SK-N-SH (cell line): ENCODE measurements around the gene LLGL2. TPM values are rescaled to one million over a fixed set of nuclear protein-coding genes. Genes with fewer than 3 reads are reported as not detected.

Experiments
- CTCF ChIA-PET: fragments of 300-600, 350-600 bp; formaldehyde crosslinking; extraction: SDS; loops from one replicate; lab custom pipeline; 2021; lab: Yijun Ruan, JAX
- POLR2A ChIA-PET: fragments of 350-600 bp; sonication (Branson Sonifier 250); formaldehyde crosslinking; extraction: SDS; loops from one replicate; lab custom pipeline; 2020; ENCODE audit warnings: antibody characterized with exemption, inconsistent platforms; lab: Yijun Ruan, JAX
- DNase-seq: peaks from one replicate; pipeline ENCODE4 v3.0.0; 2012
- H2AFZ ChIP-seq: fragments of 200-600 bp; sonication (generic); 2 replicates; pipeline ENCODE4 v1.8.1; 2016; ENCODE audit warnings: antibody characterized with exemption, mild to moderate bottlenecking, low read depth
- H3F3A ChIP-seq: fragments of 200-600 bp; sonication (generic); replicated peaks from 2 replicates; pipeline ENCODE3; 2016; ENCODE audit warnings: antibody characterized with exemption, mild to moderate bottlenecking; ENCODE audit not compliant: insufficient read depth
- H3K27ac ChIP-seq, 2 experiments: fragments of 200-500 bp in 1 of 2; fragments of 200-600 bp in 1 of 2; sonication (Bioruptor generic) in 1 of 2; sonication (generic), shearing (Covaris generic) in 1 of 2; 2 replicates each; pipeline versions ENCODE4 v1.5.1 to v1.6.1; 2014 to 2016; ENCODE audit warnings: low read depth in 2 of 2, inconsistent platforms in 1 of 2, low read length in 1 of 2, mild to moderate bottlenecking in 1 of 2, mixed read lengths in 1 of 2
- H3K27me3 ChIP-seq: fragments of 200-600 bp; sonication (generic), shearing (Covaris generic); 2 replicates; pipeline ENCODE4 v1.6.1; 2016; ENCODE audit warnings: mixed run types; ENCODE audit not compliant: insufficient read depth
- H3K36me3 ChIP-seq, 2 experiments: fragments of 200-500 bp in 1 of 2; fragments of 200-600 bp in 1 of 2; sonication (Bioruptor generic) in 1 of 2; sonication (generic) in 1 of 2; replicated peaks in 1 of 2; 2 replicates each; pipeline versions ENCODE3 to v1.5.1; 2014 to 2016; ENCODE audit warnings: low read length in 1 of 2, mild to moderate bottlenecking in 1 of 2; ENCODE audit not compliant: insufficient read depth in 2 of 2, control insufficient read depth in 1 of 2
- H3K4me1 ChIP-seq, 2 experiments: fragments of 200-500 bp in 1 of 2; fragments of 200-600 bp in 1 of 2; sonication (Bioruptor generic) in 1 of 2; sonication (generic), shearing (Covaris generic) in 1 of 2; 2 replicates each; pipeline versions ENCODE4 v1.5.1 to v1.6.1; 2014 to 2016; ENCODE audit warnings: low read depth in 1 of 2, low read length in 1 of 2, mixed run types in 1 of 2; ENCODE audit not compliant: insufficient read depth in 2 of 2, control insufficient read depth in 1 of 2
- H3K4me2 ChIP-seq: fragments of 200-600 bp; sonication (generic), shearing (Covaris generic); 2 replicates; pipeline ENCODE4 v1.6.1; 2017; ENCODE audit warnings: mixed run types
- H3K4me3 ChIP-seq, 2 experiments: fragments of 200-500 bp in 1 of 2; fragments of 200-600 bp in 1 of 2; sonication (Bioruptor generic) in 1 of 2; sonication (generic), shearing (Covaris generic) in 1 of 2; 2 replicates each; pipeline versions ENCODE4 v1.5.1 to v1.8.1; 2014 to 2016; ENCODE audit warnings: low read depth in 2 of 2, inconsistent platforms in 1 of 2, low read length in 1 of 2, mild to moderate bottlenecking in 1 of 2, mixed read lengths in 1 of 2, moderate library complexity in 1 of 2
- H3K79me2 ChIP-seq: fragments of 200-600 bp; sonication (generic); 2 replicates; pipeline ENCODE4 v1.8.1; 2017; ENCODE audit warnings: mild to moderate bottlenecking; ENCODE audit not compliant: insufficient read depth
- H3K9ac ChIP-seq: fragments of 200-600 bp; sonication (generic); 2 replicates; pipeline ENCODE4 v1.6.1; 2017; ENCODE audit warnings: mixed run types
- H3K9me2 ChIP-seq: fragments of 200-600 bp; sonication (generic); 2 replicates; pipeline ENCODE4 v1.6.1; 2017; ENCODE audit warnings: mixed run types
- H3K9me3 ChIP-seq: fragments of 200-600 bp; sonication (generic); 2 replicates; pipeline ENCODE4 v1.6.1; 2017; ENCODE audit warnings: mixed run types, mild to moderate bottlenecking, moderate library complexity
- H4K20me1 ChIP-seq: fragments of 200-600 bp; sonication (generic); 2 replicates; pipeline ENCODE4 v1.6.1; 2017; ENCODE audit warnings: mild to moderate bottlenecking, mixed run types; ENCODE audit not compliant: insufficient read depth
- ELF1 ChIP-seq: IDR thresholded peaks from 2 replicates; pipeline ENCODE4 v1.4.0; 2012
- EP300 ChIP-seq, 2 experiments: IDR thresholded peaks; 2 replicates each; pipeline versions ENCODE4 v1.4.0 to v1.6.1; 2012; ENCODE audit warnings: borderline replicate concordance in 1 of 2, low read depth in 1 of 2, low read length in 1 of 2
- GATA2 ChIP-seq: sonication (generic); formaldehyde crosslinking; IDR thresholded peaks from 2 replicates; pipeline ENCODE4 v1.5.0; 2020; ENCODE audit warnings: mild to moderate bottlenecking, missing genetic modification reagents
- JUND ChIP-seq: IDR thresholded peaks from 2 replicates; pipeline ENCODE4 v1.4.0; 2012
- NFIC ChIP-seq: IDR thresholded peaks from 2 replicates; pipeline ENCODE4 v1.4.0; 2012; ENCODE audit warnings: borderline replicate concordance
- NRF1 ChIP-seq: IDR thresholded peaks from 2 replicates; pipeline ENCODE4 v1.6.1; 2012; ENCODE audit warnings: low read depth, mild to moderate bottlenecking, low read length
- POLR2AphosphoS5 ChIP-seq: IDR thresholded peaks from 2 replicates; pipeline ENCODE4 v1.6.1; 2012; ENCODE audit warnings: low read depth, low read length
- RCOR1 ChIP-seq: fragments of 150-350 bp; IDR thresholded peaks from 2 replicates; pipeline ENCODE4 v1.6.1; 2017; ENCODE audit warnings: antibody characterized with exemption, low read length
- RFX5 ChIP-seq: IDR thresholded peaks from 2 replicates; pipeline ENCODE4 v1.6.1; 2012; ENCODE audit warnings: mild to moderate bottlenecking, improper control_type of control experiment, low read length
- SIN3A ChIP-seq: IDR thresholded peaks from 2 replicates; pipeline ENCODE4 v1.6.1; 2012; ENCODE audit warnings: low read depth, mild to moderate bottlenecking, low read length, moderate library complexity, borderline replicate concordance
- SMC3 ChIP-seq: IDR thresholded peaks from 2 replicates; pipeline ENCODE4 v1.6.1; 2012; ENCODE audit warnings: low read depth, low read length, improper control_type of control experiment
- TCF12 ChIP-seq: IDR thresholded peaks from 2 replicates; pipeline ENCODE4 v1.4.0; 2012
- TEAD4 ChIP-seq: IDR thresholded peaks from 2 replicates; pipeline ENCODE4 v1.4.0; 2012; ENCODE audit warnings: mild to moderate bottlenecking, borderline replicate concordance; ENCODE audit not compliant: insufficient read depth
- ZBTB33 ChIP-seq: IDR thresholded peaks from 2 replicates; pipeline ENCODE4 v1.4.0; 2012; ENCODE audit warnings: low read depth, borderline replicate concordance
- WGBS: methylation state at CpG from one replicate; pipeline ENCODE4 v1.1.6; 2017; ENCODE audit warnings: low lambda C conversion rate; 5-methylcytosine and 5-hydroxymethylcytosine counted together
- polyA plus RNA-seq, 3 experiments: library from polyadenylated mRNA; depleted of rRNA; stranded (reverse); fragments of >200 nt; gene quantifications; 2 replicates each; pipeline ENCODE4 v1.2.3, GENCODE V29; 2012
- TF ChIP-seq, protein P1 (sequence below): IDR thresholded peaks from 2 replicates; pipeline ENCODE4 v1.4.0; 2012; ENCODE audit warnings: low read depth, borderline replicate concordance
- TF ChIP-seq, protein P2 (sequence below): IDR thresholded peaks from 2 replicates; pipeline ENCODE4 v1.6.1; 2012; ENCODE audit warnings: mild to moderate bottlenecking, low read depth, low read length, moderate library complexity
- TF ChIP-seq, protein P3 (sequence below): IDR thresholded peaks from 2 replicates; pipeline ENCODE4; 2012

Gene LLGL2
- polyA plus RNA-seq, 1 of the 3 experiments (the other 2 are of a cell fraction) = 6.7 TPM

DNA sequence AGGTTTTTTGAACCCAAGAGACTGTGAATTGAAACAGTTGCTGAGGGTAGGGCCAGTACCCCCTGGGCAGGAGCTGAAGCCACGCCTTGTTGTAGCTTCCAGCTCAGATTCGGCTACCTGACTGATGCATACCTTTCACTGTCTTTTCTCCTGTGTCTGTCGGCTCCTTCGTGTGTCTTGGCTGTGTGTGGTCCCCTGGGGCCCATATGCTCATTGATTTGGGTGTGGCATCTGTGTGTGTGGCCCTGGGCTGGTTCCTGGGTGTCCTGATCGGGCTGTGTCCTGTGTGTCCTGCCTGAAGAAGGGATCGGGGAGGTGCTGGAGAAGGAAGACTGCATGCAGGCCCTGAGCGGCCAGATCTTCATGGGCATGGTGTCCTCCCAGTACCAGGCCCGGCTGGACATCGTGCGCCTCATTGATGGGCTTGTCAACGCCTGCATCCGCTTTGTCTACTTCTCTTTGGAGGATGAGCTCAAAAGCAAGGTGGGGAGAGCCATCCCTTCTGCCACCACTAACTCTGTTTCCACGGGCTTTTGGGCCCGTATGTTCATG lies 31.1 kb upstream of the LLGL2 start:
- Histone ChIP-seq H3K4me2 (no peak overlapping the region), H4K20me1 (no peaks in the 10 kb centered on the region), H3K36me3 (peaks cover under 1 to 84% of the 10 kb centered on the region in 2 experiments), H3K9me2 (no peaks in the 10 kb centered on the region), H2AFZ (no peak overlapping the region), H3K79me2 (no peaks in the 10 kb centered on the region), H3K27ac (no peak overlapping the region), H3K27me3 (no peaks in the 10 kb centered on the region), H3K9ac (no peak overlapping the region), H3K4me3 (no peak overlapping the region), H3K9me3 (no peaks in the 10 kb centered on the region), H3F3A (peaks cover 4% of the 10 kb centered on the region), H3K4me1 (no peaks in the 10 kb centered on the region)
- POLR2A ChIA-PET = interaction anchor here (1.0 kb wide), 1 partner anchor 9 kb away, joined by 3 read pairs; no protein-coding TSS in a partner anchor
- CTCF ChIA-PET = interaction anchor here (1.1 to 4.4 kb wide), 4 partner anchors 9 to 367 kb away, joined by 3 to 27 read pairs (median 5); no protein-coding TSS in a partner anchor
- DNase-seq = no peak
- 94% methylated on average over 14 of the region's 14 CpGs for WGBS
- TF ChIP-seq, protein P1, sequence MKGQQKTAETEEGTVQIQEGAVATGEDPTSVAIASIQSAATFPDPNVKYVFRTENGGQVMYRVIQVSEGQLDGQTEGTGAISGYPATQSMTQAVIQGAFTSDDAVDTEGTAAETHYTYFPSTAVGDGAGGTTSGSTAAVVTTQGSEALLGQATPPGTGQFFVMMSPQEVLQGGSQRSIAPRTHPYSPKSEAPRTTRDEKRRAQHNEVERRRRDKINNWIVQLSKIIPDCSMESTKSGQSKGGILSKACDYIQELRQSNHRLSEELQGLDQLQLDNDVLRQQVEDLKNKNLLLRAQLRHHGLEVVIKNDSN = no peak
- TF ChIP-seq SIN3A (no peak), GATA2 (CRISPR knock-in tag) (no peak), POLR2AphosphoS5 (no peak)

DNA sequence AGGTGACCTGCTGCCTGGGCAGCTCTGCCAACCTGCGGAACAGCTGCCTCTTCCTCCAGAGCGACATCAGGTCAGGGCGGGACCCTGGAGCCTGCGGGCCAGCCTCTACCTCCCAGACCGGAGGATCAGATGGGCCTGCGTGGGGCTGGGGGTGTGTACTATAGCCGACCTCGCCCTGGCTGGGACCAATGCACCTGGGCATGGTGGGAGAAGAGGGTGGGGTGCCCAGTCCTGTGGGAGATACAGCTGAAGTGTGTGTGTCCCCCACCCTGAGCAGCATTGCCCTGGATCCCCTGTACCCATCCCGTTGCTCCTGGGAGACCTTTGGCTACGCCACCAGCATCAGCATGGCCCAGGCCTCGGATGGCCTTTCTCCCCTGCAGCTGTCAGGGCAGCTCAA lies 29.5 kb upstream of the LLGL2 start:
- TF ChIP-seq EP300 (IDR thresholded peaks at IDR 0.05; ENCODE audit: borderline replicate concordance in 1 of 2, low read depth in 1 of 2, low read length in 1 of 2) (no peak), ELF1 (no peak), NRF1 (no peak), TCF12 (no peak), NFIC (no peak), SMC3 (no peak), RCOR1 (no peak), RFX5 (no peak), JUND (no peak), ZBTB33 (no peak), GATA2 (CRISPR knock-in tag) (no peak), TEAD4 (no peak)
- TF ChIP-seq, protein P2, sequence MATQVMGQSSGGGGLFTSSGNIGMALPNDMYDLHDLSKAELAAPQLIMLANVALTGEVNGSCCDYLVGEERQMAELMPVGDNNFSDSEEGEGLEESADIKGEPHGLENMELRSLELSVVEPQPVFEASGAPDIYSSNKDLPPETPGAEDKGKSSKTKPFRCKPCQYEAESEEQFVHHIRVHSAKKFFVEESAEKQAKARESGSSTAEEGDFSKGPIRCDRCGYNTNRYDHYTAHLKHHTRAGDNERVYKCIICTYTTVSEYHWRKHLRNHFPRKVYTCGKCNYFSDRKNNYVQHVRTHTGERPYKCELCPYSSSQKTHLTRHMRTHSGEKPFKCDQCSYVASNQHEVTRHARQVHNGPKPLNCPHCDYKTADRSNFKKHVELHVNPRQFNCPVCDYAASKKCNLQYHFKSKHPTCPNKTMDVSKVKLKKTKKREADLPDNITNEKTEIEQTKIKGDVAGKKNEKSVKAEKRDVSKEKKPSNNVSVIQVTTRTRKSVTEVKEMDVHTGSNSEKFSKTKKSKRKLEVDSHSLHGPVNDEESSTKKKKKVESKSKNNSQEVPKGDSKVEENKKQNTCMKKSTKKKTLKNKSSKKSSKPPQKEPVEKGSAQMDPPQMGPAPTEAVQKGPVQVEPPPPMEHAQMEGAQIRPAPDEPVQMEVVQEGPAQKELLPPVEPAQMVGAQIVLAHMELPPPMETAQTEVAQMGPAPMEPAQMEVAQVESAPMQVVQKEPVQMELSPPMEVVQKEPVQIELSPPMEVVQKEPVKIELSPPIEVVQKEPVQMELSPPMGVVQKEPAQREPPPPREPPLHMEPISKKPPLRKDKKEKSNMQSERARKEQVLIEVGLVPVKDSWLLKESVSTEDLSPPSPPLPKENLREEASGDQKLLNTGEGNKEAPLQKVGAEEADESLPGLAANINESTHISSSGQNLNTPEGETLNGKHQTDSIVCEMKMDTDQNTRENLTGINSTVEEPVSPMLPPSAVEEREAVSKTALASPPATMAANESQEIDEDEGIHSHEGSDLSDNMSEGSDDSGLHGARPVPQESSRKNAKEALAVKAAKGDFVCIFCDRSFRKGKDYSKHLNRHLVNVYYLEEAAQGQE = no peak
- TF ChIP-seq, protein P3, sequence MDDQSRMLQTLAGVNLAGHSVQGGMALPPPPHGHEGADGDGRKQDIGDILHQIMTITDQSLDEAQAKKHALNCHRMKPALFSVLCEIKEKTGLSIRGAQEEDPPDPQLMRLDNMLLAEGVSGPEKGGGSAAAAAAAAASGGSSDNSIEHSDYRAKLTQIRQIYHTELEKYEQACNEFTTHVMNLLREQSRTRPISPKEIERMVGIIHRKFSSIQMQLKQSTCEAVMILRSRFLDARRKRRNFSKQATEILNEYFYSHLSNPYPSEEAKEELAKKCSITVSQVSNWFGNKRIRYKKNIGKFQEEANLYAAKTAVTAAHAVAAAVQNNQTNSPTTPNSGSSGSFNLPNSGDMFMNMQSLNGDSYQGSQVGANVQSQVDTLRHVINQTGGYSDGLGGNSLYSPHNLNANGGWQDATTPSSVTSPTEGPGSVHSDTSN = no peak
- TF ChIP-seq, all 33 proteins: peak for 0
- no peak overlapping the region for H3K4me3 ChIP-seq
- H3K9me3 ChIP-seq = no peaks in the 10 kb centered on the region
- no peaks in the 10 kb centered on the region for H3K4me1 ChIP-seq
- H3K9ac ChIP-seq = no peak overlapping the region
- ChIA-PET POLR2A (no interaction called here), CTCF (interaction anchor here (1.1 to 4.4 kb wide), 3 partner anchors 8 to 169 kb away, joined by 3 to 27 read pairs (median 3); partner anchors contain the start of gene TSEN54)
- 100% methylated on average over 3 of the region's 11 CpGs for whole genome bisulfite sequencing
- H3K9me2 ChIP-seq = no peaks in the 10 kb centered on the region
- H3K79me2 ChIP-seq = no peaks in the 10 kb centered on the region
- H4K20me1 ChIP-seq = no peaks in the 10 kb centered on the region
- no peak overlapping the region for H3K4me2 ChIP-seq
- H3F3A ChIP-seq = peaks cover 4% of the 10 kb centered on the region
- no peaks in the 10 kb centered on the region for H3K27me3 ChIP-seq
- H3K36me3 ChIP-seq = peaks cover 10 to 90% of the 10 kb centered on the region in 2 experiments
- no peak overlapping the region for H2AFZ ChIP-seq
- no peak overlapping the region for H3K27ac ChIP-seq
- DNase-seq = peak; percentile 45
